ENCODE measurements around the gene PPP1R10.

Gene PPP1R10

DNA sequence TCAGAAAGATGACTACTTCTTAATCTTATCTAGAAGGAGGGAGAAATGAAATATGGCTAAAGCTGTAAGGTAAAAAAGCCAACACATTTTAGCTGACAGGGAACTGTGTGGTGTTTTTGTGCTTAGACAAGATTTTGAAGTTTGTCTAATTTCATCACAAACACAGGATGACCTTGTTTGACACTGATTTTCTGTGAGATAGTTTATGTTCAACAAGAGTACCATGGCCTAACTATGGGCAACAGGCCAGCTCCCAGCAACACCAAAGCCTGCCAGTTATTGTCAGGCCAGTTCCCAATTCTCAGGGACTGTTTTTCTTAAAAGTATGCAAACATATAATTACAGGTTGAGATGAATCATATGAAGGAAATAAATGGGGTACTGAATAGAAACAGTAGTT lies 51.3 kb downstream of the PPP1R10 start:
- TF ChIP-seq NFIC (IDR thresholded peaks at IDR 0.05) (no peak), CEBPB (IDR thresholded peaks at IDR 0.05) (no peak), FOXM1 (IDR thresholded peaks at IDR 0.05; ENCODE audit: borderline replicate concordance, low read depth) (no peak), YY1 (IDR thresholded peaks at IDR 0.05; ENCODE audit: low read depth) (no peak), CREB1 (IDR thresholded peaks at IDR 0.05; ENCODE audit: low read depth) (no peak), RAD21 (IDR thresholded peaks at IDR 0.05; ENCODE audit: low read depth) (no peak), TEAD4 (IDR thresholded peaks at IDR 0.05) (no peak), TCF12 (IDR thresholded peaks at IDR 0.05; ENCODE audit: low read depth) (no peak), ZBTB7A (IDR thresholded peaks at IDR 0.05; ENCODE audit: low read depth) (no peak), EGR1 (IDR thresholded peaks at IDR 0.05) (no peak), TAF1 (IDR thresholded peaks at IDR 0.05; ENCODE audit: low read depth) (no peak)
- TF ChIP-seq, protein P1, sequence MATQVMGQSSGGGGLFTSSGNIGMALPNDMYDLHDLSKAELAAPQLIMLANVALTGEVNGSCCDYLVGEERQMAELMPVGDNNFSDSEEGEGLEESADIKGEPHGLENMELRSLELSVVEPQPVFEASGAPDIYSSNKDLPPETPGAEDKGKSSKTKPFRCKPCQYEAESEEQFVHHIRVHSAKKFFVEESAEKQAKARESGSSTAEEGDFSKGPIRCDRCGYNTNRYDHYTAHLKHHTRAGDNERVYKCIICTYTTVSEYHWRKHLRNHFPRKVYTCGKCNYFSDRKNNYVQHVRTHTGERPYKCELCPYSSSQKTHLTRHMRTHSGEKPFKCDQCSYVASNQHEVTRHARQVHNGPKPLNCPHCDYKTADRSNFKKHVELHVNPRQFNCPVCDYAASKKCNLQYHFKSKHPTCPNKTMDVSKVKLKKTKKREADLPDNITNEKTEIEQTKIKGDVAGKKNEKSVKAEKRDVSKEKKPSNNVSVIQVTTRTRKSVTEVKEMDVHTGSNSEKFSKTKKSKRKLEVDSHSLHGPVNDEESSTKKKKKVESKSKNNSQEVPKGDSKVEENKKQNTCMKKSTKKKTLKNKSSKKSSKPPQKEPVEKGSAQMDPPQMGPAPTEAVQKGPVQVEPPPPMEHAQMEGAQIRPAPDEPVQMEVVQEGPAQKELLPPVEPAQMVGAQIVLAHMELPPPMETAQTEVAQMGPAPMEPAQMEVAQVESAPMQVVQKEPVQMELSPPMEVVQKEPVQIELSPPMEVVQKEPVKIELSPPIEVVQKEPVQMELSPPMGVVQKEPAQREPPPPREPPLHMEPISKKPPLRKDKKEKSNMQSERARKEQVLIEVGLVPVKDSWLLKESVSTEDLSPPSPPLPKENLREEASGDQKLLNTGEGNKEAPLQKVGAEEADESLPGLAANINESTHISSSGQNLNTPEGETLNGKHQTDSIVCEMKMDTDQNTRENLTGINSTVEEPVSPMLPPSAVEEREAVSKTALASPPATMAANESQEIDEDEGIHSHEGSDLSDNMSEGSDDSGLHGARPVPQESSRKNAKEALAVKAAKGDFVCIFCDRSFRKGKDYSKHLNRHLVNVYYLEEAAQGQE (IDR thresholded peaks at IDR 0.05; ENCODE audit: low read depth): no peak
- TF ChIP-seq, protein P2, sequence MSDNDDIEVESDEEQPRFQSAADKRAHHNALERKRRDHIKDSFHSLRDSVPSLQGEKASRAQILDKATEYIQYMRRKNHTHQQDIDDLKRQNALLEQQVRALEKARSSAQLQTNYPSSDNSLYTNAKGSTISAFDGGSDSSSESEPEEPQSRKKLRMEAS (IDR thresholded peaks at IDR 0.05): no peak
- TF ChIP-seq, protein P3, sequence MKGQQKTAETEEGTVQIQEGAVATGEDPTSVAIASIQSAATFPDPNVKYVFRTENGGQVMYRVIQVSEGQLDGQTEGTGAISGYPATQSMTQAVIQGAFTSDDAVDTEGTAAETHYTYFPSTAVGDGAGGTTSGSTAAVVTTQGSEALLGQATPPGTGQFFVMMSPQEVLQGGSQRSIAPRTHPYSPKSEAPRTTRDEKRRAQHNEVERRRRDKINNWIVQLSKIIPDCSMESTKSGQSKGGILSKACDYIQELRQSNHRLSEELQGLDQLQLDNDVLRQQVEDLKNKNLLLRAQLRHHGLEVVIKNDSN (IDR thresholded peaks at IDR 0.05): no peak

DNA sequence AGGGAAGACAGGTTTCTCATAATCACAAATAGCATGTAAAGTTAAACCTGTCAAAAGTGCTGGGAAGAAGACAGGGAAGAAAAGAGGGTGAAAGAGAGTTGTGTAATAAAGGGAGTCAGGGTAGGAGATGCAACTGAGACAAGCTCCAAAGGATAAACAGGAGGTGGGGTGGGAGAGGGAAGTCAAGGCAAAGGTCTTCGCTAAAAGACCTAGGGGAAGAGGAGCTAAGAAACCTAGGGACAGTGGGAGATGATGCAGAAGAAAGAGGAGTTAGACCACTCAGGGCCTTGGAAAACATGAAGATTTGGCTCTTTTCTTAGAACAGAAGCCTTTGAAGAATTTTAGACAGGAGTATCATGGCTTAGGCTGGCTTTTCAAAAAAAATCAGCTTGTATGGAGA lies 52.9 kb downstream of the PPP1R10 start:
- TF ChIP-seq TAF1 (IDR thresholded peaks at IDR 0.05; ENCODE audit: low read depth) (no peak), EGR1 (IDR thresholded peaks at IDR 0.05) (no peak)
- TF ChIP-seq, protein P2 (IDR thresholded peaks at IDR 0.05): no peak

DNA sequence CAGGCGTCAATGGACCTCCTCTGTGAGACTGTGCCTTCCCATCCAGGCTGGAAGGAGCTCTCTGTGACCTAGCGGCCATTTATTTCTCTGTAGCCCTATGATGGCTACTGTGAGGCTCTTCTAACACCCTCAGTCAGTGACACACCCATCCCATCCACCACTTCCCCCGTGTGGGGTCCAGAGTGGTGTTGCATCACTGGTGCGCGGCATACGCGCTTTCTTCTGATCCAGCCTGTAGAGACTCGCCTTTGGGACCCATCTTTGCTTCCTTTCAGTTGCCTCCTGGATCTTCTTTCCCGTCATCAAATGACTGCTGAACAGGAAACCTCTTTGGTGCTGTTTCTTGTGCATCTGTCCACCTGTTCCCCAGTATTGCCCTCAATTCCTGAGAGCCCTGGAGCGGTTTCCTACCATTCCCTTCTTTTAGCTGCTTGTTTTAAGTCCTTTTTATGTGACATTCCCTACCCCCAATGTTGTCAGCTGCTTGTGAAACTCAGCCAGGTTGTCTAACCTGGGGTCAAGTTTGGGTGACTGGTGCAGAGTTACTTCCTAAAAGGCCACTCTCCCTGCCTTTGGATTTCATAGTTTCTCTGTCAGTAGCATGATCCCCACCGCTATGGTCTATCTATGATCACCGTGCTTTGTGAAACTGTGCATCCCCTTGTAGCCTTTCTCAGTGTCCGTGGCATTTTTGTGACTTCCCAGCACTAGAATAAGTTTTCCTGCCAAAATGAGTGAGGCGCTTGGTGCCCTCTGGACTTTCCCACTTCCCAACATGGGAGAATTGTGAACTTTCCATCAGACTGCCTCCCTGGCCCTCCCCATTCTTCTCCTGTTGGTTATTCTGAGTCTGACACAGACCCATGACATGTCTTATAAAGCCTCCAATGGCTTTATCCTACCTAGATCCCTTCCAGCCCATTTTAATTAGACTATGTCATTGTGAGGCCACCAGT lies 54.3 kb downstream of the PPP1R10 start:
- TF ChIP-seq, protein P1 (IDR thresholded peaks at IDR 0.05; ENCODE audit: low read depth): no peak
- no peak for TF ChIP-seq ZBTB7A (IDR thresholded peaks at IDR 0.05; ENCODE audit: low read depth)
- TF ChIP-seq EGR1 (IDR thresholded peaks at IDR 0.05): no peak
- TF ChIP-seq YY1 (IDR thresholded peaks at IDR 0.05; ENCODE audit: low read depth): no peak
- no peak for TF ChIP-seq TAF1 (IDR thresholded peaks at IDR 0.05; ENCODE audit: low read depth)
- TF ChIP-seq EP300 (IDR thresholded peaks at IDR 0.05; ENCODE audit: borderline replicate concordance): no peak
- no peak for TF ChIP-seq NFIC (IDR thresholded peaks at IDR 0.05)
- TF ChIP-seq TEAD4 (IDR thresholded peaks at IDR 0.05): no peak
- no peak for TF ChIP-seq RAD21 (IDR thresholded peaks at IDR 0.05; ENCODE audit: low read depth)
- TF ChIP-seq CREB1 (IDR thresholded peaks at IDR 0.05; ENCODE audit: low read depth): no peak
- TF ChIP-seq TCF12 (IDR thresholded peaks at IDR 0.05; ENCODE audit: low read depth): no peak
- TF ChIP-seq, protein P2 (IDR thresholded peaks at IDR 0.05): no peak
- no peak for TF ChIP-seq CEBPB (IDR thresholded peaks at IDR 0.05)
- TF ChIP-seq, protein P3 (IDR thresholded peaks at IDR 0.05): no peak
- no peak for TF ChIP-seq FOXM1 (IDR thresholded peaks at IDR 0.05; ENCODE audit: borderline replicate concordance, low read depth)

DNA sequence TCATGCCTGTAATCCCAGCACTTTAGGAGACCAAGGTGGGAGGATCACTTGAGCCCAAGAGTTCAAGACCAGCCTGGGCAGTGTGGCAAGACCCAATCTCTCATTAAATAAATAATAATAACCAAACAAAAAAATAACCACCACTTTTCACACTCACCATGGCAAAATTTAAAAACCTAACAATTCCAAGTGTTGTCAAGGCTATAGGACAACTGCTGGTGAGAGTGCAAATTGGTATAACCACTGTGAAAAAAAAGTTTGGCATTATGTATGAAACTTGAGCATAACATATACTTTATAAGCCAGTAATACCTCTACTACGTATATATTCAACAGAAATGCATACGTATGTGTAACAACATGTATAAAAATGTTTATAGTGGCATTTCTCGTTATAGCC lies 56.1 kb downstream of the PPP1R10 start:
- TF ChIP-seq, protein P3 (IDR thresholded peaks at IDR 0.05): no peak
- TF ChIP-seq EP300 (IDR thresholded peaks at IDR 0.05; ENCODE audit: borderline replicate concordance) (no peak), TCF12 (IDR thresholded peaks at IDR 0.05; ENCODE audit: low read depth) (no peak), CEBPB (IDR thresholded peaks at IDR 0.05) (no peak), ZBTB7A (IDR thresholded peaks at IDR 0.05; ENCODE audit: low read depth) (no peak), TEAD4 (IDR thresholded peaks at IDR 0.05) (no peak), RAD21 (IDR thresholded peaks at IDR 0.05; ENCODE audit: low read depth) (no peak), EGR1 (IDR thresholded peaks at IDR 0.05) (no peak), FOXM1 (IDR thresholded peaks at IDR 0.05; ENCODE audit: borderline replicate concordance, low read depth) (no peak), YY1 (IDR thresholded peaks at IDR 0.05; ENCODE audit: low read depth) (no peak)
- TF ChIP-seq, protein P2 (IDR thresholded peaks at IDR 0.05): no peak
- TF ChIP-seq, protein P1 (IDR thresholded peaks at IDR 0.05; ENCODE audit: low read depth): no peak
